Measurements from ENCODE around the gene MELTF.

GRCh38 chr3:196995027-196995426 lies 34.6 kb downstream of the MELTF start:
- TF ChIP-seq CTCF (IDR thresholded peaks at IDR 0.05; ENCODE audit: insufficient read depth, low read length, poor library complexity, severe bottlenecking) (no peak), EZH2phosphoT487 (conservative IDR thresholded peaks at IDR 0.05; ENCODE audit: low read length) (no peak)

All from SU-DHL-6 (cell line).